Stimulated activated naive CD8-positive, alpha-beta T cell treated with anti-CD3 and anti-CD28 coated beads, Interleukin-15, Interleukin-2, amounts not matched to agents 100 ng/mL and 50 ng/mL, for 24 hours (primary cell): ENCODE results near the gene CPA1.

ENCODE experiments used
- H3K27ac Mint-ChIP-seq: one replicate; pipeline ENCODE4 v1.8.0; 2021; ENCODE audit warnings: mild to moderate bottlenecking, mixed read lengths
- H3K27me3 Mint-ChIP-seq: one replicate; pipeline ENCODE4 v1.8.0; 2021; ENCODE audit warnings: mixed read lengths
- H3K36me3 Mint-ChIP-seq: one replicate; pipeline ENCODE4 v1.8.0; 2021; ENCODE audit warnings: low read depth, mixed read lengths
- H3K4me1 Mint-ChIP-seq: one replicate; pipeline ENCODE4 v1.8.0; 2021; ENCODE audit warnings: low read depth, mixed read lengths
- H3K4me3 Mint-ChIP-seq: one replicate; pipeline ENCODE4 v1.8.0; 2021; ENCODE audit warnings: mild to moderate bottlenecking, mixed read lengths
- H3K9me3 Mint-ChIP-seq: one replicate; pipeline ENCODE4 v1.8.0; 2021; ENCODE audit warnings: mixed read lengths

The CPA1 gene

DNA sequence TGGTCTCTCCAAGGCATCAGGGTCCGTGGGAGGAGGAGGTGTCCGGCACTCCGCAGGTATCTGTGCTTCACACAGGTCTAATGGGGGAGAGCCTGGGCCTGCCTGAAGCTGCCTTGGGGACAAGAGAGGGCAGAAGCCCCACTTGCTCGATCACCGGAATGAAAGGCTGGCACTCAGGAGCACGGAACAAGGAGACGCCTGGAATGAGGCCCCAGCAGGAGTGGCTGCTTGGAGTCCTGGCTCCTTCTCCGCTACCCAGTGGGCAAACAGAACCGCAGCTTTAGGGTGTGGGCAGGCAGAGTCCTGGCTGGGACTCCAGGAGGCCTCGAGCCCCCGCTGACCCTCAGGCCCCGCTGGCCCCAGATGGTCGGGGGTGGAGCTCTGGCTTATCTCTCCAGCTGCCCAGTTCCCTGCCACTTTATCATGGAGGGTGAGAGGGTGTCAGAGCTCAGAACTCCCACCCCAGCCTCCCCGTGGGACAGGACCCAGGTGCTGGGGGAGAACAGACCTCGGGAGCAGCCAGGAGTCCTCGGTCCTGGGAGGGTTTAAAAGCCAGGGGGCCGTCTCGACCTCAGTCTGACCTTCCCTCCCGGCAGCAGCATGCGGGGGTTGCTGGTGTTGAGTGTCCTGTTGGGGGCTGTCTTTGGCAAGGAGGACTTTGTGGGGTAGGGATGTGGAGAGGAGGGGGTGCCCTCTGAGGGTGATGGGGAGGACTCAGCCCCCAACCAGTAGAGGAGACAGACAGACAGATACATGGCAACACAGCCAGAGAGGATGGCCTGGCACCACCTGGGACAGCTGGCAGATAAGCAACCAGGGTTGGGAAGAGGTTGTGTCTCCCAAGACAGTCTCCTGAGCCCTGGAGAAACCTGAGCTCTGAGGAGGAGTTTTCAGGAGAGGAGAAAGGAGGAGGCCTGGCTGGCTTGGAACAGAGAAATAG lies at the start of gene CPA1:
TSS of gene CPA1 (plus strand) at position 574 of the 940 bp plus-strand sequence. CDS start at position 601, 27 bp downstream.
- H3K9me3 Mint-ChIP-seq = peaks cover 7% of the 10 kb centered on the region

GRCh38 chr7:130332259-130333053 lies 47.8 kb upstream of the CPA1 start:
- Mint-ChIP-seq H3K9me3 (no peaks in the 10 kb centered on the region), H3K4me3 (no peak overlapping the region), H3K4me1 (no peaks in the 10 kb centered on the region), H3K36me3 (no peaks in the 10 kb centered on the region), H3K27ac (no peak overlapping the region), H3K27me3 (no peaks in the 10 kb centered on the region)

More for the DNA sequence above, at the start of gene CPA1:
- H3K27ac Mint-ChIP-seq = no peak within 1 kb of the TSS
- no peaks in the 10 kb centered on the region for H3K27me3 Mint-ChIP-seq
- H3K36me3 Mint-ChIP-seq = no peaks in the 10 kb centered on the region
- H3K4me3 Mint-ChIP-seq = no peak within 1 kb of the TSS
- H3K4me1 Mint-ChIP-seq = no peaks in the 10 kb centered on the region

GRCh38 chr7:130333832-130334231 lies 46.5 kb upstream of the CPA1 start:
- Mint-ChIP-seq H3K27ac (no peak overlapping the region), H3K4me1 (no peaks in the 10 kb centered on the region), H3K27me3 (no peaks in the 10 kb centered on the region)

GRCh38 chr7:130334274-130334673 lies 46.0 kb upstream of the CPA1 start:
- H3K27ac Mint-ChIP-seq = no peak overlapping the region
- no peaks in the 10 kb centered on the region for H3K27me3 Mint-ChIP-seq
- H3K36me3 Mint-ChIP-seq = no peaks in the 10 kb centered on the region
- H3K4me3 Mint-ChIP-seq = no peak overlapping the region
- no peaks in the 10 kb centered on the region for H3K9me3 Mint-ChIP-seq
- H3K4me1 Mint-ChIP-seq = no peaks in the 10 kb centered on the region

More at GRCh38 chr7:130333832-130334231, 46.5 kb upstream of the CPA1 start:
- H3K36me3 Mint-ChIP-seq = no peaks in the 10 kb centered on the region
- no peak overlapping the region for H3K4me3 Mint-ChIP-seq
- no peaks in the 10 kb centered on the region for H3K9me3 Mint-ChIP-seq

DNA sequence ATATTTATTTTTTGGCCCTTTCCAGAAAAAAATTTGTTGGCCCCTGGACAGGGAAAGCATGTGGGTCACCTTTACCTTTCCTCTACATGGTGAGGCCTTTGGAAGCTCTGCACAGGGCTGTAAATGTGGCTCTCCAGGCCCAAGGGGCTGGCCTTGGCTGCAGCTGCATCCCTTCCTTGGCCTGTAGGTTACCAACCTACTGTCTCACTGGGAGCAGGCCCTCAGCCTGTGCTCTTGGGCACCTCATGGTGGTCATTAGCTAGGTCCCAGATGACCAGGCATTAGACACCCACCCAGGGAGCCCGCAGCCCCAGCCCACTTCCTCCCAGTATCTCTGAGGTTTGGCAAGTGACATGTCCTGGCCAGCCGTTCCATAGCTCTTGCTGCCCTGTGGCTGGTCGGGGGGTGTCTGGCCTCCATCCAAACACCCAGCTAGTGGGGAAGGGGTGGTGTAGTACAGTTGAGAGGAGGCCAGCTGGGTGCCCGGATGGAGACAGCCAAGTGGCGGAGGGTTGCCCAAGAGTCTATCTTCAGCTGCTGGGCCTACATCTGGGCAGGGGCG lies 42.8 kb upstream of the CPA1 start:
- H3K4me1 Mint-ChIP-seq = no peaks in the 10 kb centered on the region
- no peaks in the 10 kb centered on the region for H3K36me3 Mint-ChIP-seq
- H3K4me3 Mint-ChIP-seq = no peak overlapping the region
- H3K27ac Mint-ChIP-seq = no peak overlapping the region
- no peaks in the 10 kb centered on the region for H3K27me3 Mint-ChIP-seq
- H3K9me3 Mint-ChIP-seq = no peaks in the 10 kb centered on the region

DNA sequence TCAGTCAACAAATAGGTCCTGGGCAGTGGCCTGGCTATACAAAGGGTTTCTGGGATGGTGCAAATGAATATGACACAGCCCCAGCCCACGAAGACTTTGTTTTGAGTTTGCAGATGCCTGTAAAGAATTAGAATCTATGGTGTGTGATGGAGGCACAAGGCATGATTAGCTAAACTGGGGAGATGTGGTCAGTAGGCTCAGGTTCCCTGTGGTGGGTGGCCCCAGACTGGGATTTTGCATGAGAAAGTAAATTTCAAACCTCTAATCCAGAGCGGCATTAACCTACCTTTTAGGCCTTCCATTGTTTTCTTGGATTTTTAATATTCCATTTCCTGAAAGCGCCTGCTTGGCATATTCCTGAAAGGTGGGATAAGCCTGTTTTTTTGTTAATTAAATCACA lies 42.1 kb upstream of the CPA1 start:
- no peak overlapping the region for H3K4me3 Mint-ChIP-seq
- H3K4me1 Mint-ChIP-seq = no peaks in the 10 kb centered on the region
- no peaks in the 10 kb centered on the region for H3K9me3 Mint-ChIP-seq
- H3K27ac Mint-ChIP-seq = no peak overlapping the region
- H3K27me3 Mint-ChIP-seq = no peaks in the 10 kb centered on the region
- H3K36me3 Mint-ChIP-seq = no peaks in the 10 kb centered on the region

GRCh38 chr7:130341882-130342281 lies 38.4 kb upstream of the CPA1 start:
- no peak overlapping the region for H3K4me3 Mint-ChIP-seq
- H3K9me3 Mint-ChIP-seq = no peaks in the 10 kb centered on the region
- H3K27me3 Mint-ChIP-seq = no peaks in the 10 kb centered on the region

DNA sequence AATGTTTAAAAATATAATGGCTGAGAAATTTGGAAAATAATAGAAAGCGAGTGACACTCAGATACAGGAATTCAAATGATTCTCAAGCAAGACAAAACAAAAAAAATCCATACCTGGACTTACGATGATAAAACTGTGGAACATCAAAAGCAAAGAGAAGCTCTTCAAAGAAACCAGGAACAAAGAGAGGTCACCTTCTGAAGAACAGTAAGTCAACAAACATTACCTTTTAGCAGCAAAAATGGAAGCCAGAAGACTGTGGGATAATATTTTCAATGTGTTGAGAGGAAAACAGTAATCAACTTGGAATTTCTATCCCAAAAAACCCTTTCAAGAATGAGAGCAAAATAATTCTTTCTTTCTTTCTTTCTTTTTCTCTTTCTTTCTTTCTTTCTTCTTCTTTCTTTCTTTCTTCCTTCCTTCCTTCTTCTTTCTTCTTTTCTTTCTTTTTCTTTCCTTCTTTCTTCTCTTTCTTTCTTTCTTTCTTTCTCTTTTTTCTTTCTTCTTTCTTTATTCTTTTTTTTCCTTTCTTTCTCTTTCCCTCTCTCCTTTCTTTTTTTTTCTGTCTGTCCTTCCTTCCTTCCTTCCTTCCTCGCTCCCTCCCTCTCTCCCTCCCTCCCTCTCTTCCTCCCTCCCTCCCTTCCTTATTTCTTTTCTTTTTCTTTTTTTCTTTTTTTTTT lies 37.5 kb upstream of the CPA1 start:
- Mint-ChIP-seq H3K4me1 (no peaks in the 10 kb centered on the region), H3K9me3 (no peaks in the 10 kb centered on the region), H3K36me3 (no peaks in the 10 kb centered on the region), H3K4me3 (no peak overlapping the region), H3K27me3 (no peaks in the 10 kb centered on the region), H3K27ac (no peak overlapping the region)

More at GRCh38 chr7:130341882-130342281, 38.4 kb upstream of the CPA1 start:
- H3K27ac Mint-ChIP-seq = no peak overlapping the region
- H3K36me3 Mint-ChIP-seq = no peaks in the 10 kb centered on the region
- H3K4me1 Mint-ChIP-seq = no peaks in the 10 kb centered on the region

DNA sequence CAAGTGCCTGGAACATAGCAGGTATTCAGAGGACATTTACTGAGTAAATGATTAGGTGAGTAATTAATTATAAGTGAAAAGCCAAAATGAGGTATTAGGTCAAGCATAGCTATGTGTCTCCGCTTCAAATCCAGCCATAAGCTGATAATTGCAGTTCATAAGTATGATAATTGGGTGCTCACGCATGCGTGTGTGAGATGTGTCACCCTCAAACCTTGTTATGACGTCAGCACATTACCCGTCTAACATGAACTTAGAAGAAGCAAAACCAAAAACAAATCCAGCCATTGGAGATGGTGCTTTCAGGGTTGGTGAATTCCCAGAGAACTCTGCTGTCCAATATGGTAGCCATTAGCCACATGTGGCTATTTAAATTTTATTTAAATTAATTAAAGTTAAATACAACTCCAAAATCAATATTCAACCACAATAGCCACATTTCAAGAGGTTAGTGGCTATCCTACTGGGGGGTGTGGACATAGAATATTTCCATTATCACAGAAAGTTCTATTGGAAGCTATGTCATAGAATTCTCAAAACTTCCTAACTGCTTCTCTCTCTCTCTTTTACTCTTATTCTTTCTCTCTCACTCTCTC lies 35.9 kb upstream of the CPA1 start, which contains the start of gene CPA5:
TSS of gene CPA5 (plus strand) at position 546 of the 596 bp plus-strand sequence. CDS start 1,670 bp downstream, outside the sequence.
- Mint-ChIP-seq H3K4me3 (no peak within 1 kb of the TSS), H3K36me3 (no peaks in the 10 kb centered on the region), H3K9me3 (no peaks in the 10 kb centered on the region), H3K27ac (no peak within 1 kb of the TSS), H3K4me1 (no peaks in the 10 kb centered on the region), H3K27me3 (no peaks in the 10 kb centered on the region)

GRCh38 chr7:130345136-130345535 lies 35.2 kb upstream of the CPA1 start:
- Mint-ChIP-seq H3K9me3 (no peaks in the 10 kb centered on the region), H3K4me1 (peaks cover 3% of the 10 kb centered on the region), H3K36me3 (no peaks in the 10 kb centered on the region), H3K27me3 (no peaks in the 10 kb centered on the region), H3K27ac (no peak overlapping the region), H3K4me3 (no peak overlapping the region)

DNA sequence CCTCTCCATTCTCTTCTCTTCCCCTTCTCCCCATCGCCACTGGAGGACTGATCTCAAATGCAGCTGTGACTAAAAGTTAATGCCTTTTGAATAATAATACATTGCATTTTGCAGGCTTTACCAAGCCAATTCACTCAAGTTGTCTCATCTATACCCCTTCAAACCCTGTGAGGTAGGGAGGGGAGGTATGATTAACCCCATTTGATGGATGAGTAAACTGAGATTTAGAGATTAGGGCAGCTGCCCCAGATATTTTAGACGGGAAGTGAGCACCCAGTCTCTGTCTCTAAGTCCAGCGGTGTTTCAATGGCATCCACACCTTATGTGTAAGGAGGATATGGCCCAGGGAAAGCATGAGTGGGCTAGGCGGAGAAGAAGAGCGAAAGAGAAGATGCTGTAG lies 34.6 kb upstream of the CPA1 start:
- no peaks in the 10 kb centered on the region for H3K9me3 Mint-ChIP-seq
- peaks cover 7% of the 10 kb centered on the region for H3K4me1 Mint-ChIP-seq
- no peak overlapping the region for H3K4me3 Mint-ChIP-seq
- H3K27me3 Mint-ChIP-seq = no peaks in the 10 kb centered on the region
- H3K27ac Mint-ChIP-seq = no peak overlapping the region
- no peaks in the 10 kb centered on the region for H3K36me3 Mint-ChIP-seq

DNA sequence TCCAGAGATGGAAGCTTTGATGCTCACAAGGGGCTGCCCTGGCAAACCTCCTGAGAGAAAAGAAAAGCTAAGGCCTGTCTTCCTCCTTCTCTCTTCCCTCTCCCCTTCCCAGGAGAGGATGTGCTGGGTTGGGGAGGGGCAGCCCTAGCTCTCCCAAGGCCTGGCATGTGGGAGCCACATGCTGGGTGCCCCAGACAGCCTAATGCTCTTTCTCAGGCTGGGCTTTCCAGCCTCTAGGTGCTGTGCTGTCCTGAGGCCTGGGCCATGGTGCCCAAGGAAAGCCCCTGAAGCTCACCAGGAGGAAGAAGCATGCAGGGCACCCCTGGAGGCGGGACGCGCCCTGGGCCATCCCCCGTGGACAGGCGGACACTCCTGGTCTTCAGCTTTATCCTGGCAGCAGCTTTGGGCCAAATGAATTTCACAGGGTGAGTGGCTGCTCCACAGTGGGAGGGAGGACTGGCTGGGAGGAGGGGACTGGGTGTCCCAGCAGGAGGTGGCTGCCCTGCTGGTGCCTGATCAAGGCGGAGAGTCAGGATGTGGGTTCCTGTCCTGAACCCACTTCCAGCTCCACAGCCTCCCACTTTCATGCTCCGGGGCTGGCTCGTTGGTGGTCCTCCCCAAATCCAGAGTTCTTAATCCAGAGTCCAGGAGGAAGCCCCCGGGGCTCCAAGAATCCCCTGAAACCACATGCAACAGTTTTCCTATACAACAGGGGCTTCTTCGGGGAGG lies 34.0 kb upstream of the CPA1 start:
- Mint-ChIP-seq H3K27me3 (no peaks in the 10 kb centered on the region), H3K4me3 (no peak overlapping the region), H3K9me3 (no peaks in the 10 kb centered on the region), H3K36me3 (no peaks in the 10 kb centered on the region), H3K4me1 (peaks cover 13% of the 10 kb centered on the region), H3K27ac (no peak overlapping the region)

- Mint-ChIP-seq H3K4me1 (peaks cover 19% of the 10 kb centered on the region), H3K27me3 (no peaks in the 10 kb centered on the region), H3K27ac (no peak overlapping the region), H3K9me3 (no peaks in the 10 kb centered on the region), H3K36me3 (no peaks in the 10 kb centered on the region), H3K4me3 (no peak overlapping the region)
Measured at GRCh38 chr7:130346941-130347340, 33.4 kb upstream of the CPA1 start.
